Hepatocyte (in vitro differentiated cells): ENCODE data around the gene TNNI3K. TPM values are rescaled to one million over a fixed set of nuclear protein-coding genes. Genes with fewer than 3 reads are reported as not detected.

Experiments
- DNase-seq: peaks from one replicate; pipeline ENCODE4 v3.0.0-alpha.2; 2016; ENCODE audit warnings: low spot score
- H2AFZ ChIP-seq: fragments of 200-600 bp; sonication (generic); 2 replicates; pipeline ENCODE4 v1.6.0; 2016; ENCODE audit warnings: antibody characterized with exemption, mild to moderate bottlenecking
- H3K27ac ChIP-seq: fragments of 200-600 bp; sonication (generic); 2 replicates; pipeline ENCODE4 v1.5.1; 2016; ENCODE audit warnings: mild to moderate bottlenecking
- H3K27me3 ChIP-seq: fragments of 200-600 bp; sonication (generic); 2 replicates; pipeline ENCODE4 v1.6.1; 2016
- H3K36me3 ChIP-seq: fragments of 200-600 bp; sonication (generic); replicated peaks from 2 replicates; pipeline ENCODE4 v1.5.1; 2016; ENCODE audit warnings: low read depth; ENCODE audit not compliant: insufficient read depth
- H3K4me1 ChIP-seq: fragments of 200-600 bp; sonication (generic); 2 replicates; pipeline ENCODE4 v1.5.1; 2016; ENCODE audit warnings: mild to moderate bottlenecking, moderate library complexity; ENCODE audit not compliant: insufficient read depth
- H3K4me2 ChIP-seq: fragments of 200-600 bp; sonication (generic); 2 replicates; pipeline ENCODE4 v1.6.0; 2016
- H3K4me3 ChIP-seq: fragments of 200-600 bp; sonication (generic); 2 replicates; pipeline ENCODE4 v1.5.1; 2016; ENCODE audit warnings: mild to moderate bottlenecking
- H3K79me2 ChIP-seq: fragments of 200-600 bp; sonication (generic); 2 replicates; pipeline ENCODE4 v1.6.0; 2017; ENCODE audit warnings: mild to moderate bottlenecking
- H3K9me2 ChIP-seq: fragments of 200-600 bp; sonication (generic); replicated peaks from 2 replicates; pipeline ENCODE4 v1.6.0; 2017; ENCODE audit warnings: mild to moderate bottlenecking; ENCODE audit not compliant: insufficient read depth
- H3K9me3 ChIP-seq: fragments of 200-600 bp; sonication (generic); 2 replicates; pipeline ENCODE4 v1.5.1; 2016; ENCODE audit warnings: low read depth, mild to moderate bottlenecking
- H4K20me1 ChIP-seq: fragments of 200-600 bp; sonication (generic); 2 replicates; pipeline ENCODE4 v1.6.0; 2016; ENCODE audit warnings: mild to moderate bottlenecking; ENCODE audit not compliant: insufficient read depth, poor library complexity, severe bottlenecking
- CTCF ChIP-seq: fragments of 200-600 bp; sonication (generic); IDR thresholded peaks from 2 replicates; pipeline ENCODE4 v1.5.1; 2016; ENCODE audit warnings: antibody characterized with exemption, mild to moderate bottlenecking; ENCODE audit not compliant: poor library complexity
- EZH2 ChIP-seq: fragments of 200-600 bp; sonication (generic); IDR thresholded peaks from 2 replicates; pipeline ENCODE4 v1.6.1; 2016; ENCODE audit warnings: antibody characterized with exemption, mild to moderate bottlenecking, borderline replicate concordance
- EZH2phosphoT487 ChIP-seq: fragments of 200-600 bp; sonication (generic); IDR thresholded peaks from one replicate; pipeline ENCODE4 v1.6.1; 2018; ENCODE audit warnings: antibody characterized with exemption, mild to moderate bottlenecking, low read depth, moderate library complexity; ENCODE audit not compliant: unreplicated experiment, severe bottlenecking
- WGBS: methylation state at CpG from one replicate; pipeline ENCODE4 v1.1.6; 2016; ENCODE audit warnings: low lambda C conversion rate; ENCODE audit errors: missing lambda C conversion rate; 5-methylcytosine and 5-hydroxymethylcytosine counted together
- polyA plus RNA-seq: library from polyadenylated mRNA; unstranded; fragments of >200 nt; fragmentation: Nextera tagmentation; extraction: Ambion mirVana; gene quantifications from 2 replicates; pipeline ENCODE4 v1.2.1, GENCODE V29; 2016
- total RNA-seq: library from RNA; depleted of rRNA; stranded (reverse); fragments of >200 nt; gene quantifications from 2 replicates; pipeline ENCODE4 v1.2.3, GENCODE V29; 2014

The TNNI3K gene
- total and polyA plus RNA-seq, 2 experiments from 2014 or later, result not detected

- Histone ChIP-seq H3K27me3 (no peaks in the 10 kb centered on the region), H3K36me3 (no peaks in the 10 kb centered on the region), H2AFZ (no peak overlapping the region), H4K20me1 (no peaks in the 10 kb centered on the region), H3K79me2 (no peaks in the 10 kb centered on the region), H3K4me1 (no peaks in the 10 kb centered on the region), H3K9me3 (no peaks in the 10 kb centered on the region), H3K27ac (no peak overlapping the region), H3K4me2 (no peak overlapping the region), H3K4me3 (no peak overlapping the region), H3K9me2 (no peaks in the 10 kb centered on the region)
- DNase-seq, result no peak
- WGBS, result 92% methylated on average over 3 of the region's 3 CpGs
- TF ChIP-seq EZH2 (no peak), CTCF (no peak), EZH2phosphoT487 (no peak)
These were observed 299.1 kb downstream of the TNNI3K start for GRCh38 chr1:74534241-74534640.

GRCh38 chr1:74545821-74546220, 310.6 kb downstream of the TNNI3K start:
- no peaks in the 10 kb centered on the region for H3K36me3 ChIP-seq
- H3K27me3 ChIP-seq, result no peaks in the 10 kb centered on the region
- WGBS, result 86% methylated on average over 2 of the region's 2 CpGs
- H3K4me1 ChIP-seq, result no peaks in the 10 kb centered on the region
- no peak overlapping the region for H2AFZ ChIP-seq
- no peaks in the 10 kb centered on the region for H3K9me2 ChIP-seq
- DNase-seq, result no peak
- no peaks in the 10 kb centered on the region for H3K9me3 ChIP-seq
- H4K20me1 ChIP-seq, result no peaks in the 10 kb centered on the region
- H3K27ac ChIP-seq, result no peak overlapping the region
- no peak overlapping the region for H3K4me3 ChIP-seq
- TF ChIP-seq EZH2, result no peak
- TF ChIP-seq EZH2phosphoT487, result no peak
- TF ChIP-seq CTCF, result no peak
- H3K4me2 ChIP-seq, result no peak overlapping the region
- no peaks in the 10 kb centered on the region for H3K79me2 ChIP-seq

GRCh38 chr1:74548961-74549750, 314.0 kb downstream of the TNNI3K start:
- H2AFZ ChIP-seq, result no peak overlapping the region
- no peaks in the 10 kb centered on the region for H3K9me2 ChIP-seq

More at GRCh38 chr1:74548961-74549750, 314.0 kb downstream of the TNNI3K start:
- Histone ChIP-seq H3K36me3 (no peaks in the 10 kb centered on the region), H3K4me3 (no peak overlapping the region), H3K27ac (no peak overlapping the region), H3K9me3 (no peaks in the 10 kb centered on the region), H3K79me2 (no peaks in the 10 kb centered on the region), H3K4me2 (no peak overlapping the region), H3K27me3 (no peaks in the 10 kb centered on the region), H4K20me1 (no peaks in the 10 kb centered on the region), H3K4me1 (no peaks in the 10 kb centered on the region)
- 75% methylated on average over 4 of the region's 4 CpGs for WGBS
- no peak for DNase-seq
- TF ChIP-seq CTCF, result no peak
- no peak for TF ChIP-seq EZH2
- no peak for TF ChIP-seq EZH2phosphoT487
